Vagina (tissue), 2 donors: ENCODE measurements around the gene TBX4. TPM values are rescaled to one million over a fixed set of nuclear protein-coding genes. Genes with fewer than 3 reads are reported as not detected.
A peak's percentile ranks its signal among the peaks of the same experiment; 100 is the strongest.

Experiments
- DNase-seq, 2 donors: peaks; one replicate each; pipeline ENCODE4 v3.0.0-alpha.2; 2017; ENCODE audit errors: extremely low spot score in 2 of 2
- H3K27ac ChIP-seq: fragments of 200-600 bp; sonication (generic); one replicate; pipeline ENCODE4 v1.5.1; 2019
- H3K27me3 ChIP-seq: fragments of 200-600 bp; sonication (generic); one replicate; pipeline ENCODE4 v1.5.1; 2019
- H3K36me3 ChIP-seq, 2 donors: fragments of 200-600 bp; sonication (generic); one replicate each; pipeline ENCODE4 v1.5.1; 2017 to 2019
- H3K4me1 ChIP-seq: fragments of 200-600 bp; sonication (generic); one replicate; pipeline ENCODE4 v1.5.1; 2019
- H3K4me3 ChIP-seq, 2 donors: fragments of 200-600 bp; sonication (generic); 1 replicate in 1 of 2; 2 replicates in 1 of 2; pipeline ENCODE4 v1.5.1; 2016 to 2019
- H3K9me3 ChIP-seq: fragments of 200-600 bp; sonication (generic); one replicate; pipeline ENCODE4 v1.5.1; 2019
- CTCF ChIP-seq, 3 experiments: fragments of 450-650 bp in 2 of 3; fragments of 200-600 bp in 1 of 3; sonication (generic) in 1 of 3; IDR thresholded peaks; one replicate each; pipeline ENCODE4 v1.5.1; 2017 to 2019; ENCODE audit warnings: antibody characterized with exemption in 3 of 3, mild to moderate bottlenecking in 2 of 3, moderate library complexity in 2 of 3
- POLR2A ChIP-seq, 2 donors: fragments of 450-650 bp; IDR thresholded peaks; one replicate each; pipeline ENCODE4 v1.6.1; 2017; ENCODE audit warnings: antibody characterized with exemption in 2 of 2, mild to moderate bottlenecking in 2 of 2, moderate library complexity in 2 of 2
- POLR2AphosphoS5 ChIP-seq, 2 donors: sonication (generic); formaldehyde crosslinking; IDR thresholded peaks; one replicate each; pipeline ENCODE4 v1.9.0; 2017; ENCODE audit warnings: antibody characterized with exemption in 2 of 2, mild to moderate bottlenecking in 2 of 2, low read depth in 1 of 2; ENCODE audit not compliant: insufficient read depth in 1 of 2
- intact Hi-C: fragments of 100-400 bp; cut with DNase I; formaldehyde crosslinking; loops from one replicate; pipeline ENCODE4 v1.15.1; 2023
- total RNA-seq: library from RNA; depleted of rRNA; stranded (reverse); fragments of >200 nt; gene quantifications from one replicate; pipeline ENCODE4 v1.2.3, GENCODE V29; 2016

TBX4 gene
- total RNA-seq, 1 donor from 2014 or later = not detected

- Histone ChIP-seq H3K4me1 (peaks cover 17% of the 10 kb centered on the region), H3K36me3 (no peaks in the 10 kb centered on the region), H3K27me3 (peaks cover 11% of the 10 kb centered on the region), H3K9me3 (no peaks in the 10 kb centered on the region), H3K27ac (no peak overlapping the region), H3K4me3 (no peak overlapping the region)
- TF ChIP-seq POLR2AphosphoS5 (IDR thresholded peaks at IDR 0.05; ENCODE audit: insufficient read depth in 1 of 2, low read depth in 1 of 2) (no peak), CTCF (IDR thresholded peaks at IDR 0.05) (no peak), POLR2A (IDR thresholded peaks at IDR 0.05) (no peak)
- intact Hi-C loops = no loop called here
- DNase-seq = no peak
Measured at GRCh38 chr17:61461586-61461966, 9.4 kb downstream of the TBX4 start.

GRCh38 chr17:61461967-61462718 is 9.9 kb downstream of the TBX4 start:
- Histone ChIP-seq H3K4me1 (peaks cover 17% of the 10 kb centered on the region), H3K4me3 (peak overlapping the region in 1 of 2 donors; percentile 37), H3K27ac (no peak overlapping the region), H3K9me3 (no peaks in the 10 kb centered on the region), H3K36me3 (no peaks in the 10 kb centered on the region), H3K27me3 (peaks cover 11% of the 10 kb centered on the region)
- intact Hi-C loops = no loop called here
- TF ChIP-seq POLR2A (IDR thresholded peaks at IDR 0.05) = no peak
- no peak for TF ChIP-seq POLR2AphosphoS5 (IDR thresholded peaks at IDR 0.05; ENCODE audit: insufficient read depth in 1 of 2, low read depth in 1 of 2)
- TF ChIP-seq CTCF (IDR thresholded peaks at IDR 0.05) = no peak
- DNase-seq = no peak

GRCh38 chr17:61462719-61463315 is 10.6 kb downstream of the TBX4 start:
- Histone ChIP-seq H3K36me3 (no peaks in the 10 kb centered on the region), H3K27ac (no peak overlapping the region), H3K9me3 (no peaks in the 10 kb centered on the region), H3K4me3 (no peak overlapping the region), H3K4me1 (peaks cover 13% of the 10 kb centered on the region), H3K27me3 (peaks cover 5% of the 10 kb centered on the region)
- TF ChIP-seq CTCF (IDR thresholded peaks at IDR 0.05) = no peak
- TF ChIP-seq POLR2AphosphoS5 (IDR thresholded peaks at IDR 0.05; ENCODE audit: insufficient read depth in 1 of 2, low read depth in 1 of 2) = no peak
- TF ChIP-seq POLR2A (IDR thresholded peaks at IDR 0.05) = no peak
- no peak for DNase-seq
- intact Hi-C loops = no loop called here

- DNase-seq = no peak
Measured at GRCh38 chr17:61463316-61464129, 11.3 kb downstream of the TBX4 start.

More at GRCh38 chr17:61463316-61464129, 11.3 kb downstream of the TBX4 start:
- TF ChIP-seq POLR2AphosphoS5 (IDR thresholded peaks at IDR 0.05; ENCODE audit: insufficient read depth in 1 of 2, low read depth in 1 of 2) (no peak), POLR2A (IDR thresholded peaks at IDR 0.05) (no peak), CTCF (IDR thresholded peaks at IDR 0.05) (no peak)
- H3K36me3 ChIP-seq = no peaks in the 10 kb centered on the region
- no peaks in the 10 kb centered on the region for H3K27me3 ChIP-seq
- no peaks in the 10 kb centered on the region for H3K9me3 ChIP-seq
- intact Hi-C loops = no loop called here
- H3K4me1 ChIP-seq = peaks cover 10% of the 10 kb centered on the region
- no peak overlapping the region for H3K4me3 ChIP-seq
- H3K27ac ChIP-seq = no peak overlapping the region
